Esophagus squamous epithelium (tissue), 5 donors: ENCODE data around the gene PRSS56. TPM values are rescaled to one million over a fixed set of nuclear protein-coding genes. Genes with fewer than 3 reads are reported as not detected.

Source experiments
- DNase-seq: peaks from one replicate; lab custom pipeline; 2025; lab: John Stamatoyannopoulos, UW
- H3K27ac ChIP-seq, 4 donors: fragments of 200-600 bp; sonication (generic); one replicate each; pipeline ENCODE4 v1.5.1; 2016 to 2019; ENCODE audit warnings: mild to moderate bottlenecking in 1 of 4
- H3K27me3 ChIP-seq, 4 donors: fragments of 200-600 bp; sonication (generic); 1 replicate in 3 of 4; 2 replicates in 1 of 4; pipeline versions ENCODE4 v1.5.1 to v1.6.0; 2017 to 2021; ENCODE audit warnings: antibody characterized with exemption in 1 of 4
- H3K36me3 ChIP-seq, 3 donors: fragments of 200-600 bp; sonication (generic); one replicate each; pipeline ENCODE4 v1.5.1; 2016 to 2019
- H3K4me1 ChIP-seq, 3 donors: fragments of 200-600 bp; sonication (generic); one replicate each; pipeline ENCODE4 v1.5.1; 2017 to 2019
- H3K4me3 ChIP-seq, 4 donors: fragments of 200-600 bp; sonication (generic); 1 replicate in 3 of 4; 2 replicates in 1 of 4; pipeline ENCODE4 v1.5.1; 2016 to 2019; ENCODE audit warnings: mild to moderate bottlenecking in 2 of 4, moderate library complexity in 1 of 4
- H3K9me3 ChIP-seq, 3 donors: fragments of 200-600 bp; sonication (generic); one replicate each; pipeline ENCODE4 v1.5.1; 2016 to 2019
- CTCF ChIP-seq, 6 experiments: fragments of 450-650 bp in 4 of 6; fragments of 200-600 bp in 2 of 6; sonication (generic) in 2 of 6; IDR thresholded peaks; one replicate each; pipeline ENCODE4 v1.5.1; 2016 to 2019; ENCODE audit warnings: antibody characterized with exemption in 6 of 6, mild to moderate bottlenecking in 4 of 6, moderate library complexity in 4 of 6
- POLR2A ChIP-seq, 4 donors: fragments of 450-650 bp; IDR thresholded peaks; one replicate each; pipeline ENCODE4 v1.6.1; 2017; ENCODE audit warnings: antibody characterized with exemption in 4 of 4, mild to moderate bottlenecking in 4 of 4, moderate library complexity in 3 of 4
- WGBS, 2 donors: methylation state at CpG; one replicate each; pipeline ENCODE4 v1.1.5; 2018; 5-methylcytosine and 5-hydroxymethylcytosine counted together
- intact Hi-C: fragments of 100-400 bp; cut with DNase I; formaldehyde crosslinking; loops from one replicate; pipeline ENCODE4 v1.15.0; 2022
- total RNA-seq, 4 donors: library from RNA; depleted of rRNA; stranded (reverse); fragments of >200 nt; gene quantifications; one replicate each; pipeline ENCODE4 v1.1.0, GENCODE V29; 2016
- donor health status: DM: yes; HTN: yes; CAD: no.

PRSS56 gene
- total RNA-seq, 4 donors from 2014 or later = not detected

- no peaks in the 10 kb centered on the region for H3K9me3 ChIP-seq
- no peaks in the 10 kb centered on the region for H3K36me3 ChIP-seq
- DNase-seq = no peak
- no peak for TF ChIP-seq POLR2A (IDR thresholded peaks at IDR 0.05)
- no peak for TF ChIP-seq CTCF (IDR thresholded peaks at IDR 0.05)
- H3K27ac ChIP-seq = no peak overlapping the region
- peaks cover 0 to 6% (median 5%) of the 10 kb centered on the region in 3 donors for H3K4me1 ChIP-seq
- no peak overlapping the region for H3K4me3 ChIP-seq
- H3K27me3 ChIP-seq = peaks cover 0 to 87% (median 6%) of the 10 kb centered on the region in 4 donors
- WGBS, 2 donors = 70 to 71% methylated on average over 4 of the region's 7 CpGs
- intact Hi-C loops = no loop called here
Measured at GRCh38 chr2:232508251-232508650, 11.9 kb upstream of the PRSS56 start.

- 30% methylated on average over 3 of the region's 11 CpGs; no CpG with 5 or more reads in 1 of the 2 donors for WGBS, 2 donors
Measured at GRCh38 chr2:232511336-232511890, 8.8 kb upstream of the PRSS56 start.

GRCh38 chr2:232512602-232513001, 7.6 kb upstream of the PRSS56 start:
- no peak for TF ChIP-seq POLR2A (IDR thresholded peaks at IDR 0.05)

More at GRCh38 chr2:232511336-232511890, 8.8 kb upstream of the PRSS56 start:
- Histone ChIP-seq H3K36me3 (no peaks in the 10 kb centered on the region), H3K27ac (no peak overlapping the region), H3K9me3 (no peaks in the 10 kb centered on the region), H3K4me1 (no peaks in the 10 kb centered on the region), H3K4me3 (no peak overlapping the region), H3K27me3 (peaks cover 0 to 70% (median 0%) of the 10 kb centered on the region in 4 donors)
- TF ChIP-seq CTCF (IDR thresholded peaks at IDR 0.05) (no peak), POLR2A (IDR thresholded peaks at IDR 0.05) (no peak)
- DNase-seq = no peak
- intact Hi-C loops = no loop called here

GRCh38 chr2:232513353-232513752, 6.8 kb upstream of the PRSS56 start:
- H3K36me3 ChIP-seq = no peaks in the 10 kb centered on the region
- WGBS, 2 donors = 69% methylated on average over 5 of the region's 5 CpGs
- no peak overlapping the region for H3K27ac ChIP-seq
- H3K4me3 ChIP-seq = no peak overlapping the region
- H3K9me3 ChIP-seq = no peaks in the 10 kb centered on the region
- H3K27me3 ChIP-seq = peaks cover 0 to 55% (median 0%) of the 10 kb centered on the region in 4 donors
- no peaks in the 10 kb centered on the region for H3K4me1 ChIP-seq
- TF ChIP-seq POLR2A (IDR thresholded peaks at IDR 0.05) (no peak), CTCF (IDR thresholded peaks at IDR 0.05) (no peak)
- intact Hi-C loops = no loop called here
- no peak for DNase-seq

More at GRCh38 chr2:232512602-232513001, 7.6 kb upstream of the PRSS56 start:
- Histone ChIP-seq H3K27ac (no peak overlapping the region), H3K4me1 (no peaks in the 10 kb centered on the region), H3K27me3 (peaks cover 0 to 59% (median 0%) of the 10 kb centered on the region in 4 donors), H3K36me3 (no peaks in the 10 kb centered on the region), H3K4me3 (no peak overlapping the region), H3K9me3 (no peaks in the 10 kb centered on the region)
- intact Hi-C loops = no loop called here
- no peak for DNase-seq
- WGBS, 2 donors = 73 to 82% methylated on average over 5 to 10 of the region's 10 CpGs

- Histone ChIP-seq H3K9me3 (no peaks in the 10 kb centered on the region), H3K36me3 (no peaks in the 10 kb centered on the region), H3K27me3 (peaks cover 0 to 65% (median 0%) of the 10 kb centered on the region in 4 donors), H3K27ac (no peak overlapping the region), H3K4me3 (no peak overlapping the region), H3K4me1 (no peaks in the 10 kb centered on the region)
- WGBS, 2 donors = 85 to 92% methylated on average over 6 to 7 of the region's 7 CpGs
- TF ChIP-seq CTCF (IDR thresholded peaks at IDR 0.05) (no peak), POLR2A (IDR thresholded peaks at IDR 0.05) (no peak)
- DNase-seq = no peak
- intact Hi-C loops = no loop called here
Measured at GRCh38 chr2:232515639-232516038, 4.5 kb upstream of the PRSS56 start.
